Measurements from ENCODE around the gene ACCSL.

Gene ACCSL

GRCh38 chr11:44047931-44048431 lies at the start of gene ACCSL:
ACCSL (plus strand) TSS chr11:44047981; CDS start chr11:44048037, 56 bp downstream.
- no peak for DNase-seq

GRCh38 chr11:43998308-43998707 lies 49.5 kb upstream of the ACCSL start:
- DNase-seq: no peak

- no peak for DNase-seq
Measured at GRCh38 chr11:44000731-44001130, 47.0 kb upstream of the ACCSL start.

- DNase-seq: no peak
Measured at GRCh38 chr11:44002191-44003093, 45.3 kb upstream of the ACCSL start.

GRCh38 chr11:44003736-44004451 lies 43.9 kb upstream of the ACCSL start:
- DNase-seq: no peak

GRCh38 chr11:44004452-44005062 lies 43.2 kb upstream of the ACCSL start:
- DNase-seq: no peak

GRCh38 chr11:44005063-44005701 lies 42.6 kb upstream of the ACCSL start:
- peak; percentile 88 for DNase-seq

GRCh38 chr11:44005956-44006355 lies 41.8 kb upstream of the ACCSL start:
- DNase-seq: no peak

- no peak for DNase-seq
Measured at GRCh38 chr11:44006917-44007361, 40.8 kb upstream of the ACCSL start.

GRCh38 chr11:44007481-44008087 lies 40.2 kb upstream of the ACCSL start:
- no peak for DNase-seq

- no peak for DNase-seq
Measured at GRCh38 chr11:44008088-44008501, 39.7 kb upstream of the ACCSL start.

- DNase-seq: no peak
Measured at GRCh38 chr11:44008698-44009097, 39.1 kb upstream of the ACCSL start.

- DNase-seq: no peak
Measured at GRCh38 chr11:44010789-44011251, 37.0 kb upstream of the ACCSL start.

GRCh38 chr11:44011797-44012196 lies 36.0 kb upstream of the ACCSL start:
- no peak for DNase-seq

GRCh38 chr11:44014968-44015623 lies 32.7 kb upstream of the ACCSL start:
- no peak for DNase-seq

- no peak for DNase-seq
Measured at GRCh38 chr11:44015624-44016007, 32.2 kb upstream of the ACCSL start.

- DNase-seq: no peak
Measured at GRCh38 chr11:44016131-44016530, 31.6 kb upstream of the ACCSL start.

GRCh38 chr11:44016546-44017442 lies 31.0 kb upstream of the ACCSL start:
- no peak for DNase-seq

- peak; percentile 34 for DNase-seq
Measured at GRCh38 chr11:44017443-44018126, 30.2 kb upstream of the ACCSL start.

- no peak for DNase-seq
Measured at GRCh38 chr11:44018127-44018521, 29.7 kb upstream of the ACCSL start.
